Hepatocyte (in vitro differentiated cells): ENCODE results near the gene CAMK4. TPM values are rescaled to one million over a fixed set of nuclear protein-coding genes. Genes with fewer than 3 reads are reported as not detected.

Source experiments
- DNase-seq: peaks from one replicate; pipeline ENCODE4 v3.0.0-alpha.2; 2016; ENCODE audit warnings: low spot score
- H2AFZ ChIP-seq: fragments of 200-600 bp; sonication (generic); 2 replicates; pipeline ENCODE4 v1.6.0; 2016; ENCODE audit warnings: antibody characterized with exemption, mild to moderate bottlenecking
- H3K27ac ChIP-seq: fragments of 200-600 bp; sonication (generic); 2 replicates; pipeline ENCODE4 v1.5.1; 2016; ENCODE audit warnings: mild to moderate bottlenecking
- H3K27me3 ChIP-seq: fragments of 200-600 bp; sonication (generic); 2 replicates; pipeline ENCODE4 v1.6.1; 2016
- H3K36me3 ChIP-seq: fragments of 200-600 bp; sonication (generic); replicated peaks from 2 replicates; pipeline ENCODE4 v1.5.1; 2016; ENCODE audit warnings: low read depth; ENCODE audit not compliant: insufficient read depth
- H3K4me1 ChIP-seq: fragments of 200-600 bp; sonication (generic); 2 replicates; pipeline ENCODE4 v1.5.1; 2016; ENCODE audit warnings: mild to moderate bottlenecking, moderate library complexity; ENCODE audit not compliant: insufficient read depth
- H3K4me2 ChIP-seq: fragments of 200-600 bp; sonication (generic); 2 replicates; pipeline ENCODE4 v1.6.0; 2016
- H3K4me3 ChIP-seq: fragments of 200-600 bp; sonication (generic); 2 replicates; pipeline ENCODE4 v1.5.1; 2016; ENCODE audit warnings: mild to moderate bottlenecking
- H3K79me2 ChIP-seq: fragments of 200-600 bp; sonication (generic); 2 replicates; pipeline ENCODE4 v1.6.0; 2017; ENCODE audit warnings: mild to moderate bottlenecking
- H3K9me2 ChIP-seq: fragments of 200-600 bp; sonication (generic); replicated peaks from 2 replicates; pipeline ENCODE4 v1.6.0; 2017; ENCODE audit warnings: mild to moderate bottlenecking; ENCODE audit not compliant: insufficient read depth
- H3K9me3 ChIP-seq: fragments of 200-600 bp; sonication (generic); 2 replicates; pipeline ENCODE4 v1.5.1; 2016; ENCODE audit warnings: low read depth, mild to moderate bottlenecking
- H4K20me1 ChIP-seq: fragments of 200-600 bp; sonication (generic); 2 replicates; pipeline ENCODE4 v1.6.0; 2016; ENCODE audit warnings: mild to moderate bottlenecking; ENCODE audit not compliant: insufficient read depth, poor library complexity, severe bottlenecking
- EZH2 ChIP-seq: fragments of 200-600 bp; sonication (generic); IDR thresholded peaks from 2 replicates; pipeline ENCODE4 v1.6.1; 2016; ENCODE audit warnings: antibody characterized with exemption, mild to moderate bottlenecking, borderline replicate concordance
- EZH2phosphoT487 ChIP-seq: fragments of 200-600 bp; sonication (generic); IDR thresholded peaks from one replicate; pipeline ENCODE4 v1.6.1; 2018; ENCODE audit warnings: antibody characterized with exemption, mild to moderate bottlenecking, low read depth, moderate library complexity; ENCODE audit not compliant: unreplicated experiment, severe bottlenecking
- WGBS: methylation state at CpG from one replicate; pipeline ENCODE4 v1.1.6; 2016; ENCODE audit warnings: low lambda C conversion rate; ENCODE audit errors: missing lambda C conversion rate; 5-methylcytosine and 5-hydroxymethylcytosine counted together
- polyA plus RNA-seq: library from polyadenylated mRNA; unstranded; fragments of >200 nt; fragmentation: Nextera tagmentation; extraction: Ambion mirVana; gene quantifications from 2 replicates; pipeline ENCODE4 v1.2.1, GENCODE V29; 2016
- total RNA-seq: library from RNA; depleted of rRNA; stranded (reverse); fragments of >200 nt; gene quantifications from 2 replicates; pipeline ENCODE4 v1.2.3, GENCODE V29; 2014
- TF ChIP-seq, protein P1 (sequence below): fragments of 200-600 bp; sonication (generic); IDR thresholded peaks from 2 replicates; pipeline ENCODE4 v1.5.1; 2016; ENCODE audit warnings: antibody characterized with exemption, mild to moderate bottlenecking; ENCODE audit not compliant: poor library complexity

The CAMK4 gene
- total and polyA plus RNA-seq, 2 experiments from 2014 or later = 1.0 to 3.4 TPM

DNA sequence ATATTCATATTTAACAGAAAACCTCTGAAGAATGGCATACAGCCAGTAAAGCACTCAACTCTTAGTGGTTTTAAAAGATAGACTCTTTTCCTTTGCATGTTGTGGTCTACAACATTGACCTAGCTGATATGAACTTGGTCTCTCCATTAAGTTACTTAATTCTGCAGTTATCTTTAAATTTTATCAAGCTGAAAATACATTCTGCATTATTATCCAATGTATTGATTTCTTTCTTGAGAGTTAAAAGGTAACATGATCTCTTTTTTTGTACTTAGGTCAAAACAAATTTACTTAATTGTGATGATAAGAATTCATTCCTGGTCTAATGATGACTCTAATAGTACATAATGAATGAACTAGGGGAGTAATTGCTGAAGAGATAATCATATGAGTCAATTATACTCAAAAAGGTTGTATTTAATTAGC is 155.2 kb downstream of the CAMK4 start:
- Histone ChIP-seq H3K36me3 (no peaks in the 10 kb centered on the region), H3K27ac (no peak overlapping the region), H3K4me2 (no peak overlapping the region), H4K20me1 (no peaks in the 10 kb centered on the region), H3K9me2 (no peaks in the 10 kb centered on the region), H3K79me2 (no peaks in the 10 kb centered on the region), H3K9me3 (no peaks in the 10 kb centered on the region), H2AFZ (no peak overlapping the region), H3K27me3 (no peaks in the 10 kb centered on the region), H3K4me3 (no peak overlapping the region), H3K4me1 (peaks cover 6% of the 10 kb centered on the region)
- TF ChIP-seq, protein P1, sequence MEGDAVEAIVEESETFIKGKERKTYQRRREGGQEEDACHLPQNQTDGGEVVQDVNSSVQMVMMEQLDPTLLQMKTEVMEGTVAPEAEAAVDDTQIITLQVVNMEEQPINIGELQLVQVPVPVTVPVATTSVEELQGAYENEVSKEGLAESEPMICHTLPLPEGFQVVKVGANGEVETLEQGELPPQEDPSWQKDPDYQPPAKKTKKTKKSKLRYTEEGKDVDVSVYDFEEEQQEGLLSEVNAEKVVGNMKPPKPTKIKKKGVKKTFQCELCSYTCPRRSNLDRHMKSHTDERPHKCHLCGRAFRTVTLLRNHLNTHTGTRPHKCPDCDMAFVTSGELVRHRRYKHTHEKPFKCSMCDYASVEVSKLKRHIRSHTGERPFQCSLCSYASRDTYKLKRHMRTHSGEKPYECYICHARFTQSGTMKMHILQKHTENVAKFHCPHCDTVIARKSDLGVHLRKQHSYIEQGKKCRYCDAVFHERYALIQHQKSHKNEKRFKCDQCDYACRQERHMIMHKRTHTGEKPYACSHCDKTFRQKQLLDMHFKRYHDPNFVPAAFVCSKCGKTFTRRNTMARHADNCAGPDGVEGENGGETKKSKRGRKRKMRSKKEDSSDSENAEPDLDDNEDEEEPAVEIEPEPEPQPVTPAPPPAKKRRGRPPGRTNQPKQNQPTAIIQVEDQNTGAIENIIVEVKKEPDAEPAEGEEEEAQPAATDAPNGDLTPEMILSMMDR = no peak
- TF ChIP-seq EZH2 = no peak
- no peak for TF ChIP-seq EZH2phosphoT487
- DNase-seq = no peak

DNA sequence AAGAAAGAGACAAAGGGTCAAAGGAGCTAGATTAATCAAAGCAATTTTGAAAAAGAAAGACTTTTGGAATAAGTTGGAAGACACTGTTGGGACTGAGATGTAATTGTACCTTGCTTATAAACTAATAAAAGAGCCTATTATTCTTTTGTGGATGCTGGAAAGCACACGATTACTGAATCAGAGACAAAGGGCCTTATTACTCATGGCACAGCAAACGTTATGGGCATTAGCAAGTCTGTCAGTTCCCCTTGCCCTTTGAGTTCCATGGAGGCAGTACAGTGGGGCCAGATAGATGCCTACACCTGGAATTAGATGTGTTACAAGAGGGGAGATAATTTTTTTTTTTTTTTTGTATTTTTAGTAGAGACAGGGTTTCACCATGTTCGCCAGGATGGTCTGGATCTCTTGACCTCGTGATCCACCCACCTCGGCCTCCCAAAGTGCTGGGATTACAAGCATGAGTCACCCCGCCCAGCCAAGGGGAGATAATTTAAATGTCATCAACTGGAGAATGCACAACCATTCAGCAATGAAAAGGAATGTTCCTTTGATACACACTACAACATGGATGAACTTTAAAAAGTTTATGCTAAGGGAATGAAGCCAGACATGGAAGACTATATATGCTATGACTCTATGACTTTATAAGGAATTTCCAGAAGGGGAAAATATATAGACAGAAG is 159.2 kb downstream of the CAMK4 start:
- H3K36me3 ChIP-seq = no peaks in the 10 kb centered on the region
- no peak overlapping the region for H2AFZ ChIP-seq
- H3K4me1 ChIP-seq = peaks cover 6% of the 10 kb centered on the region
- no peaks in the 10 kb centered on the region for H3K79me2 ChIP-seq
- no peaks in the 10 kb centered on the region for H3K9me2 ChIP-seq
- no peak overlapping the region for H3K27ac ChIP-seq
- 75% methylated on average over 6 of the region's 6 CpGs for WGBS
- H3K27me3 ChIP-seq = no peaks in the 10 kb centered on the region
- H3K4me3 ChIP-seq = no peak overlapping the region
- no peaks in the 10 kb centered on the region for H4K20me1 ChIP-seq
- H3K4me2 ChIP-seq = no peak overlapping the region
- TF ChIP-seq EZH2phosphoT487 = no peak
- TF ChIP-seq EZH2 = no peak
- TF ChIP-seq, protein P1 = no peak
- DNase-seq = no peak
- no peaks in the 10 kb centered on the region for H3K9me3 ChIP-seq

DNA sequence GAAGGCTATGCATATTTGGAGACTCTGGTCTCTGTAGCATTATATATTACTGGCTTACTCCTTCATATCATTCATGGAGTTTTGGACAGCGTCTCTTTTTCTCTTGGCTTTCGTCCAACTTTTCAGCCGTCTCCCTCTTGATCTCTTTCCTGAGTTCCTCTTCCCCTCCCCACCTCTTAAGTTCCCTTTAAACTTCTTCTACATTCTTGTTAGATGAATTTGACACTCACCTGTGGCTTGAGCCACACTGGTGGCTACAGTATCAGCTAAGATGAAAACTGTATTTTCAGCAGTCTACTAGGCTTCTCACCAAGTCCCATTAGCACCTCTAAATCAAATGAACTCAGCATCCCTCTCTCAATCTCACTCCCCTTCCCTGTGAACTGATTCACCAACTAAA is 160.0 kb downstream of the CAMK4 start:
- 57% methylated on average over 3 of the region's 3 CpGs for WGBS
- H3K79me2 ChIP-seq = no peaks in the 10 kb centered on the region
- H3K27me3 ChIP-seq = no peaks in the 10 kb centered on the region
- no peaks in the 10 kb centered on the region for H3K9me3 ChIP-seq
- no peak for DNase-seq
- no peak overlapping the region for H2AFZ ChIP-seq
- TF ChIP-seq EZH2phosphoT487 = no peak
- H3K4me1 ChIP-seq = peaks cover 6% of the 10 kb centered on the region
- H4K20me1 ChIP-seq = no peaks in the 10 kb centered on the region
- no peaks in the 10 kb centered on the region for H3K36me3 ChIP-seq
- H3K9me2 ChIP-seq = no peaks in the 10 kb centered on the region
- H3K4me2 ChIP-seq = no peak overlapping the region
- H3K27ac ChIP-seq = no peak overlapping the region
- no peak overlapping the region for H3K4me3 ChIP-seq

DNA sequence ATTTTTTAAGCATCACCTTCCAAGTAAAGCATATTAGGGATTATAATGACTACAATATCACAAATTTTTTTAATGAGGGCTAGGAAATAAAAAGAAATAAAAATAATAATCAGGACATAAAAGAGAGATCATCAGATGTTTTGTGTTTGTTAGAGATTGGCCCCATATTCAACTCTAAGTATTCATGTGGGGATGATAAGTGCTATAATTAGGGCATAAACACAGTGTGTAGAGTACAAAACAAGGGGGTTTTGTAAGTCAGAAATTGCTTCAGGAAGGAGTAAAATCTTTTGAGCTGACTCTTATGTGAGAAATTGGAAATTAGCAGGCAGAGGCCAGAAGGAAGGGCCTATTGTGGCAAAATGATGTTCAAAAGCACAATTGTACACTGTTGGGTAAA is 160.9 kb downstream of the CAMK4 start:
- Histone ChIP-seq H2AFZ (no peak overlapping the region), H3K4me2 (no peak overlapping the region), H3K27ac (no peak overlapping the region), H3K4me3 (no peak overlapping the region), H3K79me2 (no peaks in the 10 kb centered on the region), H4K20me1 (no peaks in the 10 kb centered on the region), H3K9me2 (no peaks in the 10 kb centered on the region), H3K27me3 (no peaks in the 10 kb centered on the region), H3K4me1 (peaks cover 6% of the 10 kb centered on the region), H3K9me3 (no peaks in the 10 kb centered on the region), H3K36me3 (no peaks in the 10 kb centered on the region)
- DNase-seq = no peak
- TF ChIP-seq EZH2phosphoT487 (no peak), EZH2 (no peak)
- TF ChIP-seq, protein P1 = no peak
